Measurements from ENCODE around the gene DYNLL2.
"Not testable (repeated sequence)": the region's sequence is repeated elsewhere in the genome, so short reads cannot be mapped to it uniquely, and the experiment has no call there.

The DYNLL2 gene

GRCh38 chr17:58100506-58100905, 17.3 kb downstream of the DYNLL2 start:
- no peaks in the 10 kb centered on the region for H3K9me3 Mint-ChIP-seq
- no peak overlapping the region for H3K4me3 Mint-ChIP-seq
- DNase-seq, result no peak
- H3K27ac Mint-ChIP-seq, result no peak overlapping the region
- no peaks in the 10 kb centered on the region for H3K4me1 Mint-ChIP-seq
- peaks cover 5% of the 10 kb centered on the region for H3K36me3 Mint-ChIP-seq (ENCODE audit: low read depth)
- H3K27me3 Mint-ChIP-seq (ENCODE audit: low read depth, poor library complexity), result peaks cover 3% of the 10 kb centered on the region
- TF ChIP-seq CTCF (IDR thresholded peaks at IDR 0.05), result no peak

- H3K4me1 Mint-ChIP-seq; H3K27me3 Mint-ChIP-seq (ENCODE audit: low read depth, poor library complexity); DNase-seq; H3K36me3 Mint-ChIP-seq (ENCODE audit: low read depth); H3K9me3 Mint-ChIP-seq; H3K27ac Mint-ChIP-seq; H3K4me3 Mint-ChIP-seq: not testable (repeated sequence)
These were observed 18.7 kb downstream of the DYNLL2 start for GRCh38 chr17:58101898-58102297.

GRCh38 chr17:58105093-58105492, 21.9 kb downstream of the DYNLL2 start:
- Mint-ChIP-seq H3K9me3 (peaks cover 9% of the 10 kb centered on the region), H3K4me1 (no peaks in the 10 kb centered on the region), H3K27ac (no peak overlapping the region), H3K4me3 (no peak overlapping the region), H3K27me3 (ENCODE audit: low read depth, poor library complexity) (peaks cover 11% of the 10 kb centered on the region), H3K36me3 (ENCODE audit: low read depth) (no peaks in the 10 kb centered on the region)
- DNase-seq, result no peak
- no peak for TF ChIP-seq CTCF (IDR thresholded peaks at IDR 0.05)

GRCh38 chr17:58107306-58107705, 24.1 kb downstream of the DYNLL2 start:
- no peak for TF ChIP-seq CTCF (IDR thresholded peaks at IDR 0.05)
- peaks cover 9% of the 10 kb centered on the region for H3K9me3 Mint-ChIP-seq
- no peaks in the 10 kb centered on the region for H3K36me3 Mint-ChIP-seq (ENCODE audit: low read depth)
- no peak overlapping the region for H3K4me3 Mint-ChIP-seq
- H3K27ac Mint-ChIP-seq, result no peak overlapping the region
- peaks cover 24% of the 10 kb centered on the region for H3K27me3 Mint-ChIP-seq (ENCODE audit: low read depth, poor library complexity)
- H3K4me1 Mint-ChIP-seq, result no peaks in the 10 kb centered on the region
- no peak for DNase-seq

GRCh38 chr17:58109197-58109596, 26.0 kb downstream of the DYNLL2 start:
- no peak for DNase-seq
- Mint-ChIP-seq H3K27me3 (ENCODE audit: low read depth, poor library complexity) (peaks cover 36% of the 10 kb centered on the region), H3K4me1 (no peaks in the 10 kb centered on the region), H3K36me3 (ENCODE audit: low read depth) (no peaks in the 10 kb centered on the region), H3K9me3 (peaks cover 9% of the 10 kb centered on the region), H3K27ac (no peak overlapping the region), H3K4me3 (no peak overlapping the region)
- no peak for TF ChIP-seq CTCF (IDR thresholded peaks at IDR 0.05)

- peaks cover 43% of the 10 kb centered on the region for H3K27me3 Mint-ChIP-seq (ENCODE audit: low read depth, poor library complexity)
- no peak for TF ChIP-seq CTCF (IDR thresholded peaks at IDR 0.05)
- peaks cover 9% of the 10 kb centered on the region for H3K9me3 Mint-ChIP-seq
- DNase-seq, result no peak
- H3K4me1 Mint-ChIP-seq, result no peaks in the 10 kb centered on the region
- H3K27ac Mint-ChIP-seq, result no peak overlapping the region
- H3K4me3 Mint-ChIP-seq, result no peak overlapping the region
- H3K36me3 Mint-ChIP-seq (ENCODE audit: low read depth), result no peaks in the 10 kb centered on the region
These were observed 26.8 kb downstream of the DYNLL2 start for GRCh38 chr17:58110012-58110411.
